Thyroid gland (tissue), 4 donors: ENCODE results near the gene SCGN. TPM values are rescaled to one million over a fixed set of nuclear protein-coding genes. Genes with fewer than 3 reads are reported as not detected.

ENCODE experiments used
- DNase-seq, 2 donors: peaks; one replicate each; pipeline ENCODE4 v3.0.0-alpha.2; 2019
- H3K27ac ChIP-seq, 3 donors: fragments of 200-600 bp; sonication (generic); 1 replicate in 2 of 3; 2 replicates in 1 of 3; pipeline ENCODE4 v1.5.1; 2016 to 2019; ENCODE audit warnings: mild to moderate bottlenecking in 1 of 3, moderate library complexity in 1 of 3
- H3K27me3 ChIP-seq: fragments of 200-600 bp; sonication (generic); one replicate; pipeline ENCODE4 v1.5.1; 2019
- H3K36me3 ChIP-seq, 2 donors: fragments of 200-600 bp; sonication (generic); one replicate each; pipeline ENCODE4 v1.5.1; 2016 to 2019
- H3K4me1 ChIP-seq, 2 donors: fragments of 200-600 bp; sonication (generic); one replicate each; pipeline ENCODE4 v1.5.1; 2017 to 2019
- H3K4me3 ChIP-seq, 3 donors: fragments of 200-600 bp; sonication (generic); replicated peaks in 1 of 3; 1 replicate in 2 of 3; 2 replicates in 1 of 3; pipeline ENCODE4 v1.5.1; 2016; ENCODE audit warnings: mild to moderate bottlenecking in 1 of 3
- H3K9me3 ChIP-seq: fragments of 200-600 bp; sonication (generic); one replicate; pipeline ENCODE4 v1.5.1; 2017
- POLR2A ChIP-seq, 2 donors: fragments of 450-650 bp; IDR thresholded peaks; one replicate each; pipeline ENCODE4 v1.6.1; 2017; ENCODE audit warnings: antibody characterized with exemption in 2 of 2, mild to moderate bottlenecking in 2 of 2, moderate library complexity in 1 of 2
- WGBS, 2 donors: methylation state at CpG; one replicate each; pipeline ENCODE4 v1.1.5; 2017; 5-methylcytosine and 5-hydroxymethylcytosine counted together
- intact Hi-C: fragments of 100-400 bp; cut with DNase I; formaldehyde crosslinking; loops from one replicate; pipeline ENCODE4 v1.15.1; 2023
- total RNA-seq, 4 donors: library from RNA; depleted of rRNA; stranded (reverse); fragments of >200 nt; gene quantifications; one replicate each; pipeline ENCODE4 v1.2.3, GENCODE V29; 2016
- TF ChIP-seq, protein P1 (sequence below), 6 experiments: fragments of 200-600 bp in 3 of 6; fragments of 450-650 bp in 3 of 6; sonication (generic) in 3 of 6; IDR thresholded peaks; one replicate each; pipeline ENCODE4 v1.5.1; 2016 to 2019; ENCODE audit warnings: antibody characterized with exemption in 6 of 6, mild to moderate bottlenecking in 2 of 6, inconsistent platforms in 1 of 6, moderate library complexity in 1 of 6

The SCGN gene
- total RNA-seq, 4 donors from 2014 or later = 1.2 to 6.2 TPM; not detected in 2

DNA sequence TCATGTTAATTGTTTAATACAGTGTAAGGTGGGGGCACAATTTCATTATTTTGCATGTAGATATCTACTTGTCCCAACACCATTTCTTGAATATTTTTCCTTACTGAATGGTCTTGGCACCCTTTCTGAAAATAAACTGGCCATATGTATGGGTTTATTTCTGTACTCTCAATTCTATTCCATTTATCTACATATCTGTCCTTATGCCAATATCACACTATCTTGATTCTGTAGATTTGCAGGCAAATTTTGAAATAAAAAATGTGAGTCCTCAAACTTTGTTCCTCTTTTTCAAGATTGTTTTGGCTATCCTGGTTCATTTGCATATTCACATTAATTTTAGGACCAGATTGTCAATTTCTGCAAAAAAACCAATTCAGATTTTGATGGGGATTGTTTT, 34.8 kb downstream of the SCGN start:
- Histone ChIP-seq H3K36me3 (no peaks in the 10 kb centered on the region), H3K4me3 (no peak overlapping the region), H3K4me1 (no peaks in the 10 kb centered on the region), H3K9me3 (no peaks in the 10 kb centered on the region), H3K27ac (no peak overlapping the region), H3K27me3 (no peaks in the 10 kb centered on the region)
- intact Hi-C loops = no loop called here
- DNase-seq = no peak
- TF ChIP-seq, protein P1, sequence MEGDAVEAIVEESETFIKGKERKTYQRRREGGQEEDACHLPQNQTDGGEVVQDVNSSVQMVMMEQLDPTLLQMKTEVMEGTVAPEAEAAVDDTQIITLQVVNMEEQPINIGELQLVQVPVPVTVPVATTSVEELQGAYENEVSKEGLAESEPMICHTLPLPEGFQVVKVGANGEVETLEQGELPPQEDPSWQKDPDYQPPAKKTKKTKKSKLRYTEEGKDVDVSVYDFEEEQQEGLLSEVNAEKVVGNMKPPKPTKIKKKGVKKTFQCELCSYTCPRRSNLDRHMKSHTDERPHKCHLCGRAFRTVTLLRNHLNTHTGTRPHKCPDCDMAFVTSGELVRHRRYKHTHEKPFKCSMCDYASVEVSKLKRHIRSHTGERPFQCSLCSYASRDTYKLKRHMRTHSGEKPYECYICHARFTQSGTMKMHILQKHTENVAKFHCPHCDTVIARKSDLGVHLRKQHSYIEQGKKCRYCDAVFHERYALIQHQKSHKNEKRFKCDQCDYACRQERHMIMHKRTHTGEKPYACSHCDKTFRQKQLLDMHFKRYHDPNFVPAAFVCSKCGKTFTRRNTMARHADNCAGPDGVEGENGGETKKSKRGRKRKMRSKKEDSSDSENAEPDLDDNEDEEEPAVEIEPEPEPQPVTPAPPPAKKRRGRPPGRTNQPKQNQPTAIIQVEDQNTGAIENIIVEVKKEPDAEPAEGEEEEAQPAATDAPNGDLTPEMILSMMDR (IDR thresholded peaks at IDR 0.05) = no peak
- TF ChIP-seq POLR2A (IDR thresholded peaks at IDR 0.05) = no peak

DNA sequence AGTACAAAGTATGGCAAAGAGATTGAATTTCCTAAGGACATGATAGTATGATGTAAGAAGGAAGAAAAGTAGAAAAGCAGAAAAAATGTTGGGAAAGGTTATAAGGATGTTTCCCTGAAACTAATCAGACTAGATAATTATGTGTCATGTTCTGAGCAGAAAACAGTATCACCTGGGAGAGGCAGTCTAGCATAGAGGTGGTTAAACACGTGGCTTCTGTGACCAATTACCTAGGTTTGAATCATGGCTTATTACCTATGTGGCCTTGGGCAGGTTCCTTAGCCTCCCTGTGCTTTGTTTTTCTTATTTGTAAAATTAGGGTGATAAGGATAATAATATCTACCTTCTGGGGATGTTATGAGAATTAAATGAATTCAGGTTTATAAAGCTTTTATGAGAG, 38.0 kb downstream of the SCGN start:
- Histone ChIP-seq H3K27me3 (no peaks in the 10 kb centered on the region), H3K4me1 (no peaks in the 10 kb centered on the region), H3K4me3 (no peak overlapping the region), H3K27ac (no peak overlapping the region), H3K36me3 (no peaks in the 10 kb centered on the region), H3K9me3 (no peaks in the 10 kb centered on the region)
- TF ChIP-seq POLR2A (IDR thresholded peaks at IDR 0.05) = no peak
- TF ChIP-seq, protein P1 (IDR thresholded peaks at IDR 0.05) = no peak
- intact Hi-C loops = no loop called here
- WGBS, 2 donors = 73 to 77% methylated on average over 1 of the region's 1 CpG
- no peak for DNase-seq

DNA sequence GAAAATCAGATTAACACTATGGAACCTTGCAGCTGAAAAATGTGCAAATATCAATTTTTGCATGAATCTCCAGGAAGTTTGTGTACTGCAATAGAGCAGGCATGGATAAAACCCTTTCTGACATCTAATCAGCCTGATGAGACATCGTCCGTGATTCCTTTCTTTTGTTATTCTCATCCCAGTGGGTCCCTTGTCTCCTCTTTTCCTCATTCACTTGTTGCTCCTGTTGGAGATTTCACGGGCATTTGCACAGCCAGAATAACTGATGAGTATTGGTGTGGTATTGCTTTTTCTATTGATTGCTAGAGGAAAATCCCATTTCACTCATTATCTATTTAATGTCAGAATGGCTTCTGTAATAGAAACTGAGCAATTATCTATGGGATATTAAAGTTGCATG, 39.9 kb downstream of the SCGN start:
- Histone ChIP-seq H3K36me3 (no peaks in the 10 kb centered on the region), H3K27ac (no peak overlapping the region), H3K4me3 (no peak overlapping the region), H3K4me1 (no peaks in the 10 kb centered on the region), H3K9me3 (no peaks in the 10 kb centered on the region), H3K27me3 (no peaks in the 10 kb centered on the region)
- no peak for TF ChIP-seq POLR2A (IDR thresholded peaks at IDR 0.05)
- TF ChIP-seq, protein P1 (IDR thresholded peaks at IDR 0.05) = no peak
- intact Hi-C loops = no loop called here
- no peak for DNase-seq
- WGBS, 2 donors = 81 to 88% methylated on average over 3 of the region's 3 CpGs

DNA sequence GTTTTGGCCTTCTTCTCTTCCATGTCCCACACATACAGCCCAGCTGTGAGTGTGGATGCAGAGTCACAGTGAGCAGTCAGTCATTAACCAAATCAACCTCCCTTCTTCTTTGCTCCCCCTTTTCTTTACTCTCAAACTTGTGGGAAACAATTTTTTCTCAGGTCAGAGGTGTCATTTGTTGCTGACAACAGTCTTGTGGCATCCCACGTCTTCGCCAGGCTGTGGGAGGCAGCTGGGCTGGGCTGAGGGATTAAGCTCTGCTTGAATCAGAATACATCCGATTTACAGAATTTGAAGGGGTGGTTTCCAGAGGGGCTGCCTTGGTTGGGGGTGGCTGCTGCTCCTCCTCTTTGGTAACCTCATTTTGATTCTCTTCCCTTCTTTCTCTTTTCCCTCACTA, 40.5 kb downstream of the SCGN start:
- Histone ChIP-seq H3K4me3 (no peak overlapping the region), H3K9me3 (no peaks in the 10 kb centered on the region), H3K27me3 (no peaks in the 10 kb centered on the region), H3K4me1 (no peaks in the 10 kb centered on the region), H3K27ac (no peak overlapping the region), H3K36me3 (no peaks in the 10 kb centered on the region)
- intact Hi-C loops = no loop called here
- DNase-seq = no peak
- WGBS, 2 donors = 63 to 66% methylated on average over 3 of the region's 3 CpGs
- TF ChIP-seq, protein P1 (IDR thresholded peaks at IDR 0.05) = no peak
- TF ChIP-seq POLR2A (IDR thresholded peaks at IDR 0.05) = no peak

DNA sequence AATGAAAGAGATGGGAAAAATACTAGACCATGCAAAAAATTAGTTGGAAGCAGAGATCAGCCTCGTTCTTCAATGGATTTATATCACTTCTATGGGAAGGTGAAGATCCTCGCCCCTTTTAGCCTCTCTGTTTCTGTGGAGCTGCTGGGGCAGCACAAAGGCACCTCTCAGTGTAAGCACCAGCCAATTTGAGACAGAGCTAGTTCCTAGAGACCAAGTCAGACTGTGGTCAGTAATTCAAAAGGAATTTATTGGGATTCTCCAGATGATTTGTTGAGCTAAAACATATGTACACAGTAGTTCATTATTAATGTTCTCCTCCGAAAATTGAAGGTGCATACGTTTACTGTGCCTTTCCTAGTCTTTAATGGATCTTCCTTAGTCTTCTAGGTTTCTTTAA, 42.4 kb downstream of the SCGN start:
- WGBS, 2 donors = 74 to 78% methylated on average over 4 of the region's 4 CpGs
- Histone ChIP-seq H3K4me1 (no peaks in the 10 kb centered on the region), H3K4me3 (no peak overlapping the region)

More for the DNA sequence above, 42.4 kb downstream of the SCGN start:
- Histone ChIP-seq H3K27me3 (no peaks in the 10 kb centered on the region), H3K9me3 (no peaks in the 10 kb centered on the region), H3K36me3 (no peaks in the 10 kb centered on the region), H3K27ac (no peak overlapping the region)
- intact Hi-C loops = no loop called here
- no peak for DNase-seq
- TF ChIP-seq, protein P1 (IDR thresholded peaks at IDR 0.05) = no peak
- TF ChIP-seq POLR2A (IDR thresholded peaks at IDR 0.05) = no peak
